ENCODE measurements around the gene ONECUT2.

The ONECUT2 gene

GRCh38 chr18:57533006-57533867 lies 98.1 kb downstream of the ONECUT2 start:
- FAIRE-seq = no peak

- no peak for FAIRE-seq
Observed at GRCh38 chr18:57533868-57534510, 98.8 kb downstream of the ONECUT2 start.

- no peak for FAIRE-seq
Observed at GRCh38 chr18:57534511-57534909, 99.3 kb downstream of the ONECUT2 start.

- FAIRE-seq = no peak
Observed at GRCh38 chr18:57538614-57539013, 103.4 kb downstream of the ONECUT2 start.

GRCh38 chr18:57539702-57540101 lies 104.5 kb downstream of the ONECUT2 start:
- FAIRE-seq = no peak
